Astrocyte of the cerebellum (primary cell): ENCODE data around the gene STN1.

ENCODE experiments used
- DNase-seq: peaks from one replicate; pipeline ENCODE4 v3.0.0-alpha.2; 2011; ENCODE audit warnings: low read depth
- H3K4me3 ChIP-seq: 2 replicates; pipeline ENCODE4 v1.5.1; 2011; ENCODE audit warnings: mild to moderate bottlenecking, low read depth, low read length, moderate library complexity
- in situ Hi-C: cut with HindIII; loops from 2 replicates; pipeline ENCODE4 v1.10.0; 2017; ENCODE audit warnings: low sequenced_read_pairs
- TF ChIP-seq, protein P1 (sequence below): IDR thresholded peaks from 2 replicates; pipeline ENCODE4 v1.5.1; 2012; ENCODE audit warnings: low read length, low read depth, moderate library complexity, mild to moderate bottlenecking; ENCODE audit errors: missing control alignments

Gene STN1, protein sequence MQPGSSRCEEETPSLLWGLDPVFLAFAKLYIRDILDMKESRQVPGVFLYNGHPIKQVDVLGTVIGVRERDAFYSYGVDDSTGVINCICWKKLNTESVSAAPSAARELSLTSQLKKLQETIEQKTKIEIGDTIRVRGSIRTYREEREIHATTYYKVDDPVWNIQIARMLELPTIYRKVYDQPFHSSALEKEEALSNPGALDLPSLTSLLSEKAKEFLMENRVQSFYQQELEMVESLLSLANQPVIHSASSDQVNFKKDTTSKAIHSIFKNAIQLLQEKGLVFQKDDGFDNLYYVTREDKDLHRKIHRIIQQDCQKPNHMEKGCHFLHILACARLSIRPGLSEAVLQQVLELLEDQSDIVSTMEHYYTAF

DNA sequence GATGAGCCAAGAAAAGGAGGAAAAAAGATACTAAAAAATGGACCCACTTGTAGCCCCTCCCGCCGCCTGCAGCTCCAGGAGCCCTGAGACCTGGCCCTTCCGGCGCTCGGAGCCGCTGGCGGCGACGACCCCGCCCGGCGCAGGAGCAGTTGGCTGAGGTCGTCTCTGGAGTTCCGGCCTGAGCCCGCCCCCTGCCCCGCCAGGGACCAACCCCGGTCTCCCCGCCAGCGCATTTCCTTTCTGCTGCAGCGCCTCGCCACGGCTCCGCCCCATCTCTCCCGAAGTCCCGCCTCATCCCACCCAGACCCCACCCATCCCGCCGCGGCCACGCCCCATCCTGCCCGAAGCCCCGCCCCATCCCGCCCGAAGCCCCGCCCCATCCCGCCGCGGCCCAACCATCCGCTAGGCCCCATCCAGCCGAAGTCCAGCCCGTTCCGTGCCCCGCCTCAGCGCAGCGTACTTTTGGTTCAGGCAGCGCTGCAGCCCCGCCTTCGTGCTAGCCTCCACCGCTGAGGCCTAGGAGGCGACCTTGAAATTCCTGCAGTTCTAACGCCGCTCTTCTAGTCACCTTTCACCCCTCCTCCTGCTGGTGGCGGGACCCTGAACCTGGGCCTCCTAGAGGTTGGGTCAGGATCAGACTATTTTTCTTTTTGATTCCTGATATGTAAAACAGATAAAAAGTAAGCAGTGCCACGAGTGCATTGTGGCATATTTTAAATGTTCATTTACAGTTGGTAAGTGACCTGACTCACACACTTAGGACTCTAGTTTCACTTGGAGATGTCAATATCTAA lies at the start of gene STN1:
Gene STN1 (minus strand): TSS at position 132 of the 794 bp plus-strand sequence. CDS start 590 bp downstream, outside the sequence.
- in situ Hi-C loops, result no loop called here
- H3K4me3 ChIP-seq, result peak within 1 kb of the TSS; percentile 63
- TF ChIP-seq, protein P1, sequence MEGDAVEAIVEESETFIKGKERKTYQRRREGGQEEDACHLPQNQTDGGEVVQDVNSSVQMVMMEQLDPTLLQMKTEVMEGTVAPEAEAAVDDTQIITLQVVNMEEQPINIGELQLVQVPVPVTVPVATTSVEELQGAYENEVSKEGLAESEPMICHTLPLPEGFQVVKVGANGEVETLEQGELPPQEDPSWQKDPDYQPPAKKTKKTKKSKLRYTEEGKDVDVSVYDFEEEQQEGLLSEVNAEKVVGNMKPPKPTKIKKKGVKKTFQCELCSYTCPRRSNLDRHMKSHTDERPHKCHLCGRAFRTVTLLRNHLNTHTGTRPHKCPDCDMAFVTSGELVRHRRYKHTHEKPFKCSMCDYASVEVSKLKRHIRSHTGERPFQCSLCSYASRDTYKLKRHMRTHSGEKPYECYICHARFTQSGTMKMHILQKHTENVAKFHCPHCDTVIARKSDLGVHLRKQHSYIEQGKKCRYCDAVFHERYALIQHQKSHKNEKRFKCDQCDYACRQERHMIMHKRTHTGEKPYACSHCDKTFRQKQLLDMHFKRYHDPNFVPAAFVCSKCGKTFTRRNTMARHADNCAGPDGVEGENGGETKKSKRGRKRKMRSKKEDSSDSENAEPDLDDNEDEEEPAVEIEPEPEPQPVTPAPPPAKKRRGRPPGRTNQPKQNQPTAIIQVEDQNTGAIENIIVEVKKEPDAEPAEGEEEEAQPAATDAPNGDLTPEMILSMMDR, result peak; percentile 2
- peak; percentile 87 for DNase-seq

DNA sequence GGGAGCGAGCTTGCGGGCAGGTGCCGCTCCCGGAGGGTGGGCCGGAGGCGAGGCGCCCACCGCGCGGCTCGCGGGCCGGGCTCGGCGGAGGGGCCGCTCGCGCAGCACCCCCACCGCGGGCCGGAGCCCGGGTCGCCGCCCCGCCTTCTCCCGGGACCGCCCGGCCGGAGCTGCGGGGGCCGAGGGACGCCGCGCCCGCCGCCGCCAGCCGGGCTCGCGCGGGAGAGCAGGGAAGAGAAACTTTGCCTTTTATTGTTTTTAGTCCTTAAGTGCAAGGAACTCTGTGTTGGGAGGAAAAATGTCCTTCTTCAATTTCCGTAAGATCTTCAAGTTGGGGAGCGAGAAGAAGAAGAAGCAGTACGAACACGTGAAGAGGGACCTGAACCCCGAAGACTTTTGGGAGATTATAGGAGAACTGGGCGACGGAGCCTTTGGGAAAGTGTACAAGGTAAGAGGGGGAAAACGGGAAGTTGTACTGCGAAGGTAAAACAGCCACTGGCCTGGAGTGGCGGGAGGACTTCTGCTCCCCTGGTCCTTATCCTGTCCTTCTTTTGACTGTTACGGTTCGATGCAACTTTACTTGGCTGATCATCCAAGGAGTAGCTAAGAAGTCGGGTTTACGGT lies 49.6 kb upstream of the STN1 start:
- peak overlapping the region; percentile 50 for H3K4me3 ChIP-seq
- TF ChIP-seq, protein P1, result no peak
- no peak for DNase-seq
- in situ Hi-C loops, result no loop called here

DNA sequence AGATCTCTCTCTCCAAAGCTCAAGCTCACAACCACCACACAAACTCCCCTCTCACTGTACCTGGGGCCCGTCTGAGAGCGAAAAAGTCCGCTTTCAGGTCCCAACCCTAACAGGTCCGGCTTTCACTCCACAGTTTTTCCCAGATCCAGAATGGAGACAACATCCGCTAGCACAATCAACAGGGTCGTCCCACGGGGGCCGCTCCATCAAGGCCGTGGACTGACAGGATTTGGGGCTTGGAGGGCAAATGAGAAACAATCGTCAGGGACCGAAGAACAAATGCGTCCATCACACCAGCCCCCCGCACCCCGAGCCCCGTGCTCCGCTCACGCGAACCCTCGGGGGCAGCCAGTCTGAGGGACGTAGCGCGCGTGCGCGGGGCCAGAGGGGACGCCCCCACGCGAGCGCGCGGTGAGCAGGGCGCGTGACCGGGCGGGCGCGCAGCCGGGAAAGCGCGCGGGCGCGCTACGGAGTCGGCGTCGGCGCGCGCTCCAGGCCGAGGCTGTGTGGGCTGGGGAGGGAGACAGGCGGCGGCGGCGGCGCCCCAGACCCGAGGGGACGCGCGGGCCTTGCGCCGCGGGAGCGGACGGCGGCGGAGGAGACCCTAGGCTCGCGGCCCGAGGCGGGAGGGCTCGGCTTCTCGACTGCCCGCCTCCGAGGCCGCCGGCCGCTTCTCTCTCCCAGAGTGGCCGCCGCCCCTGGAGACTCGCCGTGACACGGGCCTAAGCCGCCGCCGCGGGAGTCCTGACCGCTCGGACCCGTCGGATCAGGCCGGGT lies 48.9 kb upstream of the STN1 start, which contains the start of gene SLK:
Gene SLK (plus strand): TSS at position 470 of the 777 bp plus-strand sequence. CDS start 606 bp downstream, outside the sequence.
- peak; percentile 51 for DNase-seq
- TF ChIP-seq, protein P1, result no peak
- in situ Hi-C loops, result no loop called here
- peak within 1 kb of the TSS; percentile 50 for H3K4me3 ChIP-seq

DNA sequence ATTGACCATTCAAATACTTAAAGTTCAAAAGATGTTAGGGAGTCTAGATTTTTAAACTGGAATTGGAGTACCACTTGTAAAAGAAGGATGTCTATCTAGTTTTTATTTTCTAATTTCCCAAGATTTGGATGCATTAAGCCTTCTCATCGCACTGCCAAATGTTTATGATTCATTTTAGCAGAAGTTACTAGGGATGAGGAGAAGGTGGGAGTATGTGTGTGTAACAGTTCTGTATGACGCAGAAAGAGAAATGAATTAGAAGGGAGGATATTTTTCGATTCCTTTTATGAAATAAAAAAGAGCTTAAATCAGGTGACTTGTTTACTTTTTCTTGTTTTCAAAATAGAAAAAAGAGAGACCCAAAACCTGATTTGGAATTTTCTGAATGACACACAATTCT lies 42.1 kb upstream of the STN1 start:
- in situ Hi-C loops, result no loop called here
- DNase-seq, result no peak
- TF ChIP-seq, protein P1, result no peak
- H3K4me3 ChIP-seq, result no peak overlapping the region

DNA sequence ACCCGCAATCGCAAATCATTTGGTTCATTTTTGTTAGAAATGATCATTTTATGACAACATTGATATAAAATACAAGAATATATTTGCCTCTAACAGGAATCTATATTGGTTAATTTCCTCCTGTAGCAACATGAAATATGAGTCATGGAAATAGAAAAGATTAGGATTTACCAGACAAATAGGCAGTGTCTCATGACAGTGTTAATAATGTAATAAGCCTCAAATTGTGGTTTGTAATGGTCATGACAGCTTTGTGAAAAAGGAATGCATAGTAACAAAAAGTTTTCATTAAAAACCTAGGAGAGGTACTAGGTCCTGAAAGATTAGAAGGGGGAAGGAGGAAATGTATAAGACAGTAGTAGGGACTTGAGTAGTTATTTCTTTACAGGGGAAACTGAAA lies 41.0 kb upstream of the STN1 start:
- in situ Hi-C loops, result no loop called here
- TF ChIP-seq, protein P1, result no peak
- H3K4me3 ChIP-seq, result no peak overlapping the region
- no peak for DNase-seq
